Measurements from ENCODE around the gene SMIM5. TPM values are rescaled to one million over a fixed set of nuclear protein-coding genes. Genes with fewer than 3 reads are reported as not detected.

The SMIM5 gene
- total RNA-seq, 4 donors from 2014 or later = 68.8 to 161 (median 97.1) TPM; not detected in 1

GRCh38 chr17:75633486-75634375 is 497 bp downstream of the SMIM5 start:
- peaks cover 5 to 63% (median 9%) of the 10 kb centered on the region in 4 donors for H3K4me1 ChIP-seq
- peak overlapping the region in 2 of 4 donors; percentile 1 to 31 for H3K4me3 ChIP-seq
- TF ChIP-seq, protein P1, sequence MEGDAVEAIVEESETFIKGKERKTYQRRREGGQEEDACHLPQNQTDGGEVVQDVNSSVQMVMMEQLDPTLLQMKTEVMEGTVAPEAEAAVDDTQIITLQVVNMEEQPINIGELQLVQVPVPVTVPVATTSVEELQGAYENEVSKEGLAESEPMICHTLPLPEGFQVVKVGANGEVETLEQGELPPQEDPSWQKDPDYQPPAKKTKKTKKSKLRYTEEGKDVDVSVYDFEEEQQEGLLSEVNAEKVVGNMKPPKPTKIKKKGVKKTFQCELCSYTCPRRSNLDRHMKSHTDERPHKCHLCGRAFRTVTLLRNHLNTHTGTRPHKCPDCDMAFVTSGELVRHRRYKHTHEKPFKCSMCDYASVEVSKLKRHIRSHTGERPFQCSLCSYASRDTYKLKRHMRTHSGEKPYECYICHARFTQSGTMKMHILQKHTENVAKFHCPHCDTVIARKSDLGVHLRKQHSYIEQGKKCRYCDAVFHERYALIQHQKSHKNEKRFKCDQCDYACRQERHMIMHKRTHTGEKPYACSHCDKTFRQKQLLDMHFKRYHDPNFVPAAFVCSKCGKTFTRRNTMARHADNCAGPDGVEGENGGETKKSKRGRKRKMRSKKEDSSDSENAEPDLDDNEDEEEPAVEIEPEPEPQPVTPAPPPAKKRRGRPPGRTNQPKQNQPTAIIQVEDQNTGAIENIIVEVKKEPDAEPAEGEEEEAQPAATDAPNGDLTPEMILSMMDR (IDR thresholded peaks at IDR 0.05) = peak in 5 of 6 experiments; percentile 3 to 64 (median 53)
- TF ChIP-seq POLR2A (IDR thresholded peaks at IDR 0.05) = no peak

GRCh38 chr17:75634376-75634740 is 1.1 kb downstream of the SMIM5 start:
- Histone ChIP-seq H3K9me3 (no peaks in the 10 kb centered on the region), H3K27me3 (no peaks in the 10 kb centered on the region), H3K36me3 (peaks cover 0 to 3% (median 0%) of the 10 kb centered on the region in 3 donors), H3K27ac (peak overlapping the region in 2 of 4 donors; percentile 85 to 88), H3K4me1 (peaks cover 5 to 63% (median 9%) of the 10 kb centered on the region in 4 donors), H3K4me3 (peak overlapping the region in 1 of 4 donors; percentile 1)
- DNase-seq = no peak
- no peak for TF ChIP-seq POLR2A (IDR thresholded peaks at IDR 0.05)
- TF ChIP-seq, protein P1 (IDR thresholded peaks at IDR 0.05) = no peak

More at GRCh38 chr17:75633486-75634375, 497 bp downstream of the SMIM5 start:
- Histone ChIP-seq H3K27me3 (no peaks in the 10 kb centered on the region), H3K27ac (peak overlapping the region; percentile 45 to 88 (median 66)), H3K36me3 (peaks cover 0 to 3% (median 0%) of the 10 kb centered on the region in 3 donors), H3K9me3 (no peaks in the 10 kb centered on the region)
- peak; percentile 54 to 93 (median 89) for DNase-seq

DNA sequence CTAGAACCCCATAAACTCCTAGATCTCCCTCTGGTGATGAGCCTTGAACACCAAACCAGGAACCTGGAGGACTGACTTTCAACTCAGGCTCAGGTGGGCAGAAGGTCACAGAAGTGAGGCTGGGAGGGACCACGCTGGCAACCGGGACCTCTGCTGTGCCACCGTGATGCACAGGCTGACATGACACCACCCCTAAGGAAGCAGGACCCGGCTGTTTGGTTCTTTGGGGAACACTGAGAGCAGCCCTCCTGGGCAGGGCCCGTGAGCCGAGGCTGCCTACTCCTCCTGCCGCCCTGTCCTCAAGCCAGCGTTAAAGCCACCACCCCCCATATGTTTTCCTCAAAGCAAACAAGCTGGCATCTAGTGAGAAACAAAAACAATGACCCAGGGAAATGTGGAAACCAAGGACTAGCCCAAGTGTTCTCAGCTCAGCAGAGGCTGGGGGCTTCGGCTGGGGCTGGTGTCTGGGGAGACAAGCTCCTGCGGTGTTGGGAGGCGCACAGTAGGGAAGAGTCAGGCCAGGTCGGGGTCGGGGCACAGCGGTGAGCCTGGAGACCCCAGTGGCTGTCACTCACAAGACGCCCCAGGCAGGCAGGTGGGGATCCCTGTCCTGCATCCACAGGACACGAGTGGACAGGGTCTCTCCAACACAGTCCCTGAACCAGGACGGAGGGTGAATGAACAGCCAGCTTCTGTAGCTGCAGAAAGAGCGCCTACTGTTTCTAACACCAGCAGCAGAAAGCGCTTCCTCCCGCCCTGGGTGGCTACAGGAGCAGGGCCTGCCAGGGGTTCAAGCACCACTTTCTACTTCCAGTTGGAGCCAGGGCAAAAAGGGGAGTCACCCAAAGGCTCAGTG is 1.7 kb downstream of the SMIM5 start:
- Histone ChIP-seq H3K27me3 (no peaks in the 10 kb centered on the region), H3K4me3 (peak overlapping the region in 1 of 4 donors; percentile 1), H3K4me1 (peaks cover 5 to 63% (median 9%) of the 10 kb centered on the region in 4 donors), H3K9me3 (no peaks in the 10 kb centered on the region), H3K27ac (peak overlapping the region in 2 of 4 donors; percentile 45 to 75), H3K36me3 (peaks cover 0 to 3% (median 0%) of the 10 kb centered on the region in 3 donors)
- no peak for DNase-seq
- no peak for TF ChIP-seq POLR2A (IDR thresholded peaks at IDR 0.05)
- TF ChIP-seq, protein P1 (IDR thresholded peaks at IDR 0.05) = no peak

DNA sequence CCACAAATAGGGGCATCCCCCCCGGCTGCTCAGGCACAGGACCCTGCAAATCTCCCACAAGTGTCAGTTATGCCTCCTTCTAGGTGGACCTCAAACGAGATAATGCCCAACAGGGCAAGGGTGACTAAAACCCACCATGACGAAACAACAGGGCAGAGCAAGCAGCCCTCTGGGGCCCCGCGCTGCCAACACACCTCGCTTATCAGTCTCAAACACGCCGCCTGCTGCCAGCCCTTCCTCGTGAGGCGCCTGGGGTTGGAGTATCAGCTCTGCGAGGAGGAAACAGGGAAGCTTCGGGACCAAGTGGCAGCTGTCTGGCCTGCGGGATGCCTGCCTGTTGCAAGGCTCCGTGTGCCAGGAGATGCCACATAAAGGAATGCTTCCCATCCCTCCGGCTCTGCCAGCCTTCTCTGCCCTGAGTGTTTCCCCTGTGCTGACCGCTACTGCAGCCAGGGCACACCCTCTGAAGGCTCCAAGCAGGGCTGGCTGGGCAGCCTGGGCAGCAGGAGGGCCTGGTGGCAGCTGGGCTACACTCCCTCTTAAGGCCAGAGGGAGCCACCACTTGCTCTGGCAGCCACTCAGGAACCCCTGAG is 2.5 kb downstream of the SMIM5 start:
- Histone ChIP-seq H3K9me3 (no peaks in the 10 kb centered on the region), H3K27ac (peak overlapping the region in 2 of 4 donors; percentile 45 to 75), H3K36me3 (no peaks in the 10 kb centered on the region), H3K4me3 (no peak overlapping the region), H3K4me1 (peaks cover 5 to 63% (median 9%) of the 10 kb centered on the region in 4 donors), H3K27me3 (no peaks in the 10 kb centered on the region)
- peak in 2 of 3 donors; percentile 77 to 84 for DNase-seq
- TF ChIP-seq, protein P1 (IDR thresholded peaks at IDR 0.05) = peak in 2 of 6 experiments; percentile 9 to 26
- no peak for TF ChIP-seq POLR2A (IDR thresholded peaks at IDR 0.05)
